Right ventricle myocardium inferior (tissue), 1 donor: ENCODE data around the gene JAG2. TPM values are rescaled to one million over a fixed set of nuclear protein-coding genes. Genes with fewer than 3 reads are reported as not detected.
A peak's percentile ranks its signal among the peaks of the same experiment; 100 is the strongest.

Experiments
- ATAC-seq: fragments of 200-7000 bp; cut with Tn5 transposase; one replicate; pipeline ENCODE4 v1.9.1; 2020; ENCODE audit warnings: mild to moderate bottlenecking, moderate library complexity
- DNase-seq: peaks from one replicate; pipeline ENCODE4 v3.0.0; 2021; ENCODE audit errors: missing footprints
- intact Hi-C: fragments of 100-400 bp; cut with DNase I; formaldehyde crosslinking; loops from one replicate; pipeline ENCODE4 v1.11.0; 2022
- total RNA-seq: library from RNA; stranded (reverse); fragmentation: NEBNext Ultra II Directional; extraction: Animal tissue kit (Norgen Biotek cat#: 25700); gene quantifications from one replicate; pipeline ENCODE4 v1.2.1, GENCODE V29; 2021
- donor health status: DM: no; HTN: yes; CAD: no; lungs with severe emphysema.

The JAG2 gene
- total RNA-seq, 1 donor from 2014 or later = 34.6 TPM

DNA sequence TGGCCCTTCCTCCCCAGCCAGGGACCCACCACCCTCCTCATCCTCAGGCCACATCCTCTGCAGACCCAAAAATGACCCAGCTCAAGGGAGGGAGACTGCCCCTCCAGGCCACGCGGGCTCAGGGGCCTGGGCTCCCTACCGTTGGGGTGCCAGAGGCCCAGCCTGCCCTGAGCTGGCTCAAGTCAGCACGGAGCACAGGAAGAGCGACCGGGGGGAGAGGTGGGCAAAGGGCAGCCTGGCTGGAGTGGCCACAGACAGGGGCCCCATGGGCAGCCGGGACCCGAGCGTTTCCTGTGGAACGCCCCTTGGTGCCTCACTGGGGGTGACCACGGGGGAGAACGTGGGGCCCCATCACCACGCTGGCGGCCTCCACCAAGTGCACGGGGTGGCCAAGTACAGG, 10.7 kb downstream of the JAG2 start:
- ATAC-seq (no peak), DNase-seq (no peak)
- intact Hi-C loops = no loop called here

DNA sequence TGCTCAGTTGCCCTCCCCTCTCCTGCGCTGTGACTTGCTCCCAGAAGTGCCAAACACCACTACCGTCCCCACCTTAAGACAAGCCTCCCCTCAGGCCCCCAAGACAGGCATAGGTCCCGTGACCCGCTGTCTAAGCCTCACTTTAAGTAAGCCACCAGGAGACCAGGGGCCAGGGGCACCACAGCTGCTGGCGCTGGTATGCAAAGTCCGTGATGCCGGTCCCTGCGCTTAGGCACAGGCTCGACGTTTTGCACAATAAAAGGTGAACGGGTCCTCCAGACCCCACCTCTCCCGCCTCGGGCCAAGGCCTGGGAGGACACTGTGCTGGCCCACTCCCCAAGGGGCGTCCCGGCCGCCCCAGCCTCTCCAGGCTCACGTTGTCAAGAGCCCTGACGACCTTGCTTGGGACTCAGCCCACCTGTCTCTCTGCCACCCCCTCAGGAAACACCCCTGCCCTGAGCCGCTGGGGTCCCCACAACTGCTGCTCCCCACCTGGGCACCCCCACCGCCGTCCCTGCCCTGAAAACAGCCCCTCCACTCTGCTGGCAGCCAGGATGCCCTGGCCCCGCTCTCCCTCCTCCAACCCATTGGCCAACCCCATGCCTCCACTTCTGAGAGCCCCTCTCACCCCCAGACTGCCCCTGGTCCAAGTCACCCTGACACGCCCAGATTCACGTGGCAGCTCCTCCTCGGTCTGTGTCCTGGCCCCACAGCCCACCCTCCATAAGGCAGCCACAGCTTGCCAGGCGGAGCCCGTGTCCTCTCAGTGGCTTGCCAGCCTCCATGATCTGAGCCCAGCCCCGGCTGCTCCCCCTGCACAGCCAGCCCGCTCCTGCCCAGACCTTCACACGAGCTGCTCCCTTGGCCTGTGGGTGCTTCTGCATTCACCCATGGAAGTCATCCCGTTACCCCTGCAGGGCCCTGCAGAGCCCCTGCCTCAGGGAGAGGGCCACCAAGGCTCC, 11.9 kb downstream of the JAG2 start:
- ATAC-seq (no peak), DNase-seq (peak; percentile 26)
- intact Hi-C loops = no loop called here

DNA sequence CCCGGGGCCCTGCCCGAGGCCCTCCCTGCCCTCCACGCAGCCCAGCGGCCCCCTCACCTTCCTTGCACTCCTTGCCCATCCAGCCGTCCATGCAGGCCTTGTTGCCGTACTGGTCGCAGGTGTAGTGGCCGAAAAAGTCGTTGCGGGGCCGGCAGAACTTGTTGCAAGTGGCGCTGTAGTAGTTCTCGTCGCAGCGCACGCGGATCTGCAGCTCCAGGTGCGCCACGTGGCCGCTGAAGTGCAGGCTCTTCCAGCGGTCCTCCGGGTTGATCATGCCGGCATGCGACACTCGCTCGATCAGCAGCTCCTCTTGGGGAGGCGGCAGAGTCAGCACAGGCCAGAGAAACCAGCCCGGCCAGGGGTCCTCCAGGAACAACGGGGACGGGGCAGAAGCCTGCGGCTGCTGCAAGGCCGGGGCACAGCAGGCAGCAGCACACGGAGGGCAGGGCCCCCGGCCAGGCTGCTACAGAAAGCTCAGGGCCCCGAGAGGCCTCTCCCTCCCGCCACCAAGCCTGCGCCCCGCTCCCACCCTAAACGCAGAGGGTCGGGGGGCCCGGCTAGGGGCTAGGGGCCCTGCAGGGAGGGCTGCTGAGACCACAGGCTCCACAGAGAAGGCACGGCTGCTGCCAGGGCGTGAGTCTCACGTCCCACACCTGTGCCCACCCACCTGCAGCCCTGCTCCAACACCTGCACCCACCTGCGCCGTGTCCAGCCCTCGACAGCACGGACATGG, 12.7 kb downstream of the JAG2 start:
- ATAC-seq = no peak
- peak; percentile 57 for DNase-seq
- intact Hi-C loops = no loop called here

DNA sequence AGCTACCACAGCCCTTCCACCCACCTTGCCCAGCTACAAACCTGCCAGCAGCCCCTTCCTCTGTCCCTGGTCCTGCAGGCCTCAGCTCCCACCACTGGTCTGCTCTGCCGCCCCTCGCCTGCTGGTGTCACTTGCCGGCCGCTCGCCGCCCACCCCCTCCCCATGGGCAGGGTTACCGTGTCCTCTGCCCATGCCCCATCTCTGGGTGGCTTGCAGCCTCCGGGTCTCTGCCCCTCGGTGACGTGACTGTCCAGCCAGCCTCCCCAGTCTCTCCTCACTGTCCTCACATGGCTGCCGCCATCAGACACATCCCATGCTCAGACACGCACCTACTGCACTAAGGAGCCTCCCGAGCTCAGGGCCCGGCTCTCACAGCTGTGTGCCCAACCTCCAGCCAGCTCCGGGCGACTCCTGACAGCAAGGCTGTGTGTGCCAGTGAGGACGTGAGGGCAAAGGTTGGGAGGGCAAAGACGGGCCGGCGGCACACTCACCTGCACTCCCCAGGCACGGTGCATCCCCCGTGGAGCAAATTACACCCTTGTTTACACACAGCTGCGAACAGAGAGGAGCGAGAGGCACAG, 13.4 kb downstream of the JAG2 start:
- ATAC-seq = no peak

DNA sequence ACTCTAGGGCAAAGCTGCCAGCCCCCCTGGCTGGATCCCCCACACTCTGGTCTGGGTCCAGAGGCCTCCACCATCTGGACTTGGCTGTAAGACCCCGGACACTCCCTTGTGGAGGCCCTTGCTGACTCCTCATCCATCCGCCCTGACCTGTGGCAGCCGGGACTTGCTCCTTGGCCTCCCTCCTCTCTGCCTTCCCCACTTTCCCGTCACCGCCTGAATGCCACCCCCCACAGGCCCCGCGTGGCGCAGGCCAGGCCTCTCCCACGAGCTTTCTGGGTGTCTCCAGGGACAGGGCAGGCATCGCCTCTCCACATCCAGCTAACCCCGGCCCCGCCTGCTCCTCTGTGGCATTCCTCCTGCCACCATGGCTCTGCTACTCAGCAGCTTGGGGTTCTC, 14.1 kb downstream of the JAG2 start:
- DNase-seq (no peak), ATAC-seq (no peak)
- intact Hi-C loops = loop anchor here (5.0 kb wide), 1 partner anchor 62 kb away; no protein-coding TSS in a partner anchor

More for the DNA sequence above, 13.4 kb downstream of the JAG2 start:
- peak; percentile 50 for DNase-seq
- intact Hi-C loops = no loop called here

DNA sequence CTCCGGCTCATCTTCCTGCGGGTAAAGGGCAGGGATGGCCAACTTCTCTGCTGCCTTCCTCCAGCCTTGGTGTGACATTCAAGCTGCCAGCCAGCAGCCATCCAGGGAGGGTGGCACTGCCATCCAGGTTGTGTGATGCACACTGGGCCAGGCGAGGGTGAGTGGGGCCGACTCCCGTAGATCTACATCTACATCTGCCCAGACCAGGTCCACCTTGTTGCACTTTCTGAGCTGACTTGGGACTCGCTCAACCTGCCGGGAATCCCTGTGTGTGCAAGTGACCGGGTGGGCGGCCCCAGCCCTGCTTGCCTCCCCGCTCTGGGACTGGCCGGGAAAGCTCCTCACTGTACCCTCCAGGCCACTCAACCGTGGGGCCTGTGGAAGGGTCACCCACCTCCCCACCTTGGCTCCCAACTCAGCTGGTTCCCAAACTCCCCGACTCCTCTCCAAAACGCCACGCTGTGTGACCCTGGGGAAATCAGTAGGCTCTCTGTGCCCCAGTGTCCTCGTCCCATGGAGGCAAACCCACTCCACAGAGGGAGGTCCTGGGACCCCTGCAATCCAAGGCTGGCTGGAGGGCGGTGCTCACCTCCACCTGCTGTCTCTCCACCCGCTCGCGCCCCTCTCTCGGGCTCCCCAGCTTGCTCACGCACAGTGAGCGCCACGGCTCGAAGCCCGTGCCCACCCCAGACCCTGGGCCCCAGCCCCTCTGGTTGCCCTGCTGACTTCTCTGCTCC, 14.7 kb downstream of the JAG2 start:
- DNase-seq (peak; percentile 68), ATAC-seq (no peak)
- intact Hi-C loops = loop anchor here (2.0 to 5.0 kb wide), 2 partner anchors 43 to 62 kb away; no protein-coding TSS in a partner anchor

DNA sequence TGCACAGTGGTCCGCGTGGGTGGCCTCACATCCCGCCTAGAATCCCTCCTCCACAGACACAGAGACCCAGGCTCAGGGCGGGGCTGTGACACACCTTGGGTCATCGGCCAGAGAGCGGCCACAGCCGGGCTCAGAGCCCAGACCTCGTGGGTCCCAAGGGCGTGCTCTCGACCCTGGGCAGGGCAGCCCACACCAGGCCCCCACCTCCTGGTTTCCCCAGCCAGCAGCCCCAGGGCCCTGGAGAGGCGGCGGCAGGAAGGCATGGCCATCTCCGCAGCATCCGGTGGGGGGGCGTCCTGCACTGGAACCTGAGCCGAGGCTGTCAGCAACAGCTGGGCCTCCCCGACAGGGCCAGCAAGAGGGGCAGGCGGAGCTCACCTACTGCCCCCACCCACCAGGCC, 15.2 kb downstream of the JAG2 start:
- intact Hi-C loops = loop anchor here (2.0 to 5.0 kb wide), 2 partner anchors 43 to 61 kb away; no protein-coding TSS in a partner anchor
- ATAC-seq (peak; percentile 36), DNase-seq (peak; percentile 82)

DNA sequence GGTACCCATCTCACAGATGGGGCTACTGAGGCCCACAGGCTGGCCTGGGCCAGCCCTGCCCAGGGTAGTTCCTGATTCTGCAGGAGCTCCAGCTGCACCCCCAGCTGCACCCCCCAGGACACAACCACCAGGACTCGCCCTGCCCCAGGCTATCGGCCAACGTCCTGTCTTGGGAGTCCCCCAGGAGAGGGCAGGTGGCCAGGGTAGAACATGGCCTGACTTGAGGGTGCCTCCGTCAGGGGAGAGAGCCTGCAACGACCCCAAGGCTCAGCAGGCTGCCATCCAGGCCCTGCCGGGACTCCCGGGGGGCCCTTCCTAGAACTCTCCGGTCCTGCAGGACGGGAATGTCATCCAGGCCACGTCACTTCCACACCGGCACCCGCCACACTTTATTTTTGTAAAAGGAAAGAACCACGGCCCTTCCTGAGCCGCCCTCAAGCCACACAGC, 15.8 kb downstream of the JAG2 start:
- intact Hi-C loops = loop anchor here (2.0 to 5.0 kb wide), 2 partner anchors 44 to 61 kb away; no protein-coding TSS in a partner anchor
- DNase-seq (peak; percentile 66), ATAC-seq (peak; percentile 21)

DNA sequence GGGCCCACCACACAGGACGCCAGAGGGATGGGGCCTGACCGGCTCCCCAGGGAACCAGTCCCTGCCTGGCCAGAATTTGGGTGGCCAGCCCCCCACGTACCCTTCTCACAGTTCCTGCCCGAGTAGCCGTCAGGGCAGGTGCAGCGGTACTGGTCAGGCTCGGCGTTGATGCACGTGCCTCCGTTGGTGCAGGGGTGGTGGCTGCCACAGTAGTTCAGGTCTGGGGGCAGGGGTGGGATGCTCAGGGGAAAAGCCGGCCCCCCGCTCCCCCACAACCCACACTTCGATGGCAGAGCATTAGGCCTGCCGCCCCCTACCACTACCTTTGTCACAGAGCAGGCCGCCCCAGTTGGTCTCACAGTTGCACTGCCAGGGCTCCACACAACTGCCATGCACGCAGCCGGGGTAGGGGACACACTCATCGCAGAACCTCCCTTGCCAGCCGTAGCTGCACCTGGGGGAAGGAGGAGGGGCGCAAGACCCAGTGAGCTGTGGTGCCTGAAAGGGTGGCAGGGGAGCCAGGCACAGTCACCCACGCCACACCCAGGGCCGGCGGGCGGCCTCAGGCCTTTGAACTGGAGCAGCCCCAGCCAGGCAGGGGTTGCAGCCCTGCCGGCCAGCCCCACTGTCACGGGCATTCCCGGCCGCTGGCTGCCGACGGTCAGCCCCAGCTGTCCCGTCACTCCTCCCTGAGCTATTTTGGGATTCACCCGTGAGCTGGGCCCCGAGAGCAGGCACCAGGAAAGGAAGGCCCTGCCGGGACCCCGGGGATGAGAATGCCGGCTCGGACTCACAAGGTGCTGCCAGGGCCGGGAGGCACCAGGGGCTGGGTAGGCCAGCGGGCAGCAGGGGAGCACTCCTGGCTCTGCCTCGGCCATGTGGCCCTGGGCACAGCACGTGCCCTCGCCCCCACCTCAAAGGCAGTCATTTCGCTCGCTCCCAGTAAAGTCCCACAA, 16.5 kb downstream of the JAG2 start:
- peak; percentile 38 for ATAC-seq
- DNase-seq = peak; percentile 70
- intact Hi-C loops = loop anchor here (2.0 to 5.0 kb wide), 2 partner anchors 45 to 60 kb away; no protein-coding TSS in a partner anchor

DNA sequence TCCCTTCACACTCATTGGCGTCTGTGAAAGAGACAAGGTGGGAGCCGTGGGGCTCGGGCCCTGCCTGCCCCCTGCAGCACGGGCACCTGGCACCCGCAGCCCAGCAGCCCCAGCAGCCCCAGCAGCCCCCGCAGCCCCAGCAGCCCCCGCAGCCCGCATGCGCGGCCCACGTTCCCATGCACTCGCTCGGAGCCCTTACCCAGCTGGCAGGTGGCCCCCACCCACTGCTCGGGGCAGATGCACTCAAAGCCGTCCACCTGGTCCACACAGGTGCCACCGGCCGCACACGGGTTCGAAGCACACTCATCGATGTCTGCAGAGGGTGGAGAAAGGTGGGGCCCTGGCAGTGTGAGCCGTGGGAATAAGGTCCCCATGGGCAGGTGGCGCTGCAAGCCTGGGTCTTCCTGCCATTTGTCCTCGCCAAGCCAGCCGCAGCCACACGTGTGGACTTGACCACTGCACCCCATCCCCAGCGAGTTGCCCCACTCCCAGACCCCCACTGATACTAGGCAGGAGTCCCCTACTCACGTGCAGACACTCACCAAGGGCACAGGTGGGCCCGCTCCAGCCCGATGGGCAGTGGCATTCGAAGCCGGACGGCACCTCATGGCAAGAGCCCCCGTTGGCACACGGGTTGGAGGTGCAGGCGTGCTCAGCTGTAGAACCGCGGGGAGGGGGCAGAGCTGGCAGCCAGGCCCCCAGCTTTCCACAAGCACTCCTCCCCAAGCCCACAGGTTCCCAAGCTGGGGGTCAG, 17.3 kb downstream of the JAG2 start:
- ATAC-seq (no peak), DNase-seq (peak; percentile 45)
- intact Hi-C loops = loop anchor here (5.0 kb wide), 1 partner anchor 59 kb away; no protein-coding TSS in a partner anchor

DNA sequence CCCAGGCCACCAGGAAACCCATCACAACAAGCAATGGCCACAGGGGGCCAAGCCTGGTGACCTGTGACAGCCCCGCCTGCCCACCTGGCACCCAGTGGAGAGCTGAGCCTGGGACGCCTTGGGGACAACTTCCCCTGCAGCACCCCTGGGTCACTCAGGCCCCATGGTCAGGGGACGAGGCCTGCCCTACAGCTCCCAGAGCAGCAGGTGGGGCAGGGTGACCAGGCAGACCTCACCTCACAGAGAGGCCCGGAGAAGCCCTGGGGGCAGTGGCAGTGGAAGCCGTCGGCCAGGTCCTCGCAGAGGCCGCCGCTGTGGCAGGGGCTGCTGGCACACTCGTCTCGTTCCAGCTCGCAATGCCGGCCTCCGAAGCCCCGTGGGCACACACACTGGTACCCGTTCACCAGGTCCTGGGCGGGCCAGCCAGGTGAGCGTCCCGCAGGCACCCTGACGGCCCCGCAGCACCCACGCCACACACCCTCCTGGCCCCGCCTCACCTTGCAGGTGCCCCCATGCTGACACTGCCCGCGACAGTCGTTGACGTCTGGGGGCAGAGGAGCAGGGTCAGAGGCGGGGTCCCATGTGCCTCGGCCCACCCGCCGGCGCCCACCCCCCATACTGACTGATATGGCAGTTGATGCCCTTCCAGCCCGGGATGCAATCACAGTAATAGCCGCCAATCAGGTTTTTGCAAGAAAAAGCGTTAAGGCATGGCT, 18.1 kb downstream of the JAG2 start:
- ATAC-seq (no peak), DNase-seq (peak; percentile 61)
- intact Hi-C loops = loop anchor here (5.0 kb wide), 1 partner anchor 58 kb away; no protein-coding TSS in a partner anchor

DNA sequence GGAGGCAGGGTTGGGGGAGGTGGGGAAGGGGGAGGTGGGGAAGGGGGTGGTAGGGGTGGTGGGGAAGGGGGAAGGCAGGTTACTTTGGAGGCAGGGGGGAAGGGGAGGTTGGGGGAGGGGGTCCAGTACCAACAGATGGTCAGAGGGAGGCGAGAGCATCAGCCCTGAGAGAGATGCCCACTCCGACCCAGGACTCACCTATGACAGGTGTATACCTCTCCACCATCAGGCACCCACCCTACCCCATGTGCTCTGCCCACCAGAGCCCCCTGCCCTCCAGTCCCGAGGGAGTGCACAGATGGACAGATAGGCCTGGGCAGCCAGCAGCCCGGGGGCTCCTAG, 18.6 kb downstream of the JAG2 start:
- DNase-seq (no peak), ATAC-seq (no peak)
- intact Hi-C loops = loop anchor here (5.0 kb wide), 1 partner anchor 58 kb away; no protein-coding TSS in a partner anchor

DNA sequence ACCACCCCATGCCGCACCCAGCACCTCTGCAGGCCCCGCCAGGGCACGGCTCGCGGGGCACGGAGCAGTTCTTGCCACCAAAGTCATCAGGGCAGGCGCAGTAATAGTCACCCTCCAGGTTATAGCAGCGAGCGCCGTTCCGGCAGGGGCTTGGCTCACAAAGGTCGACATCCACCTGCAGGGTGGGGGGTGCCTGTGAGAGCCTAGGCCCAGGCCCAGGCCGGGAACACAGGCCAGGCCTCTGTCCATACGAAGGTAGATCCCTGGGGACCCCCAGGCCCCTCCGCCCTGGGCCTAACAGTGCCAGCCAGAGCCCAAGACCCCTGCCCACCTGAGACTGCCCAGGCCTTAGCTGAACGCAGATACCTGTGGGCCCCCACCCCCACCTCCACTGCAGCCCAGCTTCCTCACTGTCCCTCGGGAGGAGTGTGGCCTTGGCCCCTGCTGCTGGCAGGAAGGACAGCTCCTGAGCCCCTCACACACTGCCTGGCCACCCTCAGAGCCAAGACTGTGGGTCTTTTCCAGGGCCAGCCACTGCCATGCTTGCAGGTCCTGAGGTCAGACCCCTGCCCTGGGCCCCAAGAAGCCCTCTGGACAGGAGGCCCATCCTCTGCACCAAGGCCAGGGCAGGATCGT, 19.3 kb downstream of the JAG2 start:
- intact Hi-C loops = no loop called here
- ATAC-seq (no peak), DNase-seq (peak; percentile 55)

DNA sequence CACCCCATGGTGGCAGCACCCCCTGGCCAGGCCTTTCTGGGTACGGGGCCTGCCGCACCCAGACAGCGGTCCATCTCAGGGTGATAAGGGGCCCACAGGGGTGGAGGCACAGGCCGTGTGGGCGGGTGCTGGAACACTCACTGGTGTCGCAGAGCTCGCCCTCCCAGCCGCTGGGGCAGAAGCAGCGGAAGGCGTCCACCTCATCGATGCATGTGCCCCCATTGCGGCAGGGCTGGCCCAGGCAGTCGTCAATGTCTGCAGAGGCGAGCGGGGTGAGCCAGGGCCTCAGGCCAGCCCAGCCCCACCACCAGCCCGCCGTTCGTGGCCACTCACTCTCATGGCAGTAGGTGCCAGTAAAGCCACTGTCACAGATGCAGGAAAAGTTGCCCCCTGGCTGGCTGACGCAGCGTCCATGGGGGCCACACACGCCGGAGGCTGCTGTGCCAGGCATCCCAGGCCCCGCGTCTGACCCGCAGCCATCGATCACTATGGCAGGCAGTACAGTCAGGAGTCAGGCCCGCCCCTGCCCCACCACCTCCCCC, 19.9 kb downstream of the JAG2 start:
- DNase-seq (peak; percentile 55), ATAC-seq (no peak)
- intact Hi-C loops = no loop called here
